H9 (cell line): ENCODE results near the gene UTP18. TPM values are rescaled to one million over a fixed set of nuclear protein-coding genes. Genes with fewer than 3 reads are reported as not detected.

Experiments
- DNase-seq: peaks from one replicate; pipeline ENCODE4 v3.0.0-alpha.2; 2017
- H2AFZ ChIP-seq: one replicate; pipeline ENCODE4 v1.6.1; 2013; ENCODE audit warnings: mild to moderate bottlenecking, low read length, control low read depth, moderate library complexity
- H2AK5ac ChIP-seq: 2 replicates; pipeline ENCODE4 v1.6.1; 2013; ENCODE audit warnings: low read length, control low read depth, mixed read lengths; ENCODE audit not compliant: insufficient read length
- H2BK120ac ChIP-seq: one replicate; pipeline ENCODE4 v1.6.1; 2013; ENCODE audit warnings: low read depth, mild to moderate bottlenecking, low read length, control low read depth, inconsistent platforms; ENCODE audit not compliant: poor library complexity, severe bottlenecking
- H2BK12ac ChIP-seq: 2 replicates; pipeline ENCODE4 v1.6.1; 2013; ENCODE audit warnings: low read length, control low read depth, mixed read lengths, low read depth; ENCODE audit not compliant: insufficient read length
- H2BK15ac ChIP-seq: 2 replicates; pipeline ENCODE4 v1.6.1; 2013; ENCODE audit warnings: low read depth, low read length, control low read depth
- H2BK20ac ChIP-seq: one replicate; pipeline ENCODE4 v1.6.1; 2013; ENCODE audit warnings: low read depth, mild to moderate bottlenecking, low read length, control low read depth, inconsistent platforms; ENCODE audit not compliant: poor library complexity, severe bottlenecking
- H2BK5ac ChIP-seq: 2 replicates; pipeline ENCODE4 v1.6.1; 2013; ENCODE audit warnings: low read length, control low read depth, mixed read lengths; ENCODE audit not compliant: insufficient read length
- H3K14ac ChIP-seq: 2 replicates; pipeline ENCODE4 v1.6.1; 2013; ENCODE audit warnings: low read length, control low read depth; ENCODE audit not compliant: insufficient read depth
- H3K18ac ChIP-seq: 2 replicates; pipeline ENCODE4 v1.6.1; 2013; ENCODE audit warnings: low read depth, mild to moderate bottlenecking, mixed read lengths, low read length, control low read depth; ENCODE audit not compliant: insufficient read length
- H3K23ac ChIP-seq: 2 replicates; pipeline ENCODE4 v1.6.1; 2013; ENCODE audit warnings: low read length, control low read depth, mixed read lengths, low read depth; ENCODE audit not compliant: insufficient read length
- H3K23me2 ChIP-seq: 2 replicates; pipeline ENCODE4 v1.6.1; 2013; ENCODE audit warnings: low read depth, mild to moderate bottlenecking, mixed read lengths, low read length, control low read depth; ENCODE audit not compliant: insufficient read length, poor library complexity, severe bottlenecking
- H3K27ac ChIP-seq: 2 replicates; pipeline ENCODE4 v1.5.1; 2013; ENCODE audit warnings: low read length, control low read depth, mixed read lengths, low read depth; ENCODE audit not compliant: insufficient read length
- H3K27me3 ChIP-seq: 2 replicates; pipeline ENCODE4 v1.6.1; 2013; ENCODE audit warnings: low read length, control low read depth, inconsistent platforms; ENCODE audit not compliant: insufficient read depth
- H3K4ac ChIP-seq: 2 replicates; pipeline ENCODE4 v1.6.1; 2013; ENCODE audit warnings: low read depth, mild to moderate bottlenecking, control low read depth, inconsistent platforms, low read length, moderate library complexity
- H3K4me1 ChIP-seq: 2 replicates; pipeline ENCODE4 v1.6.1; 2013; ENCODE audit warnings: low read length, control low read depth, inconsistent platforms; ENCODE audit not compliant: insufficient read depth
- H3K4me2 ChIP-seq: 2 replicates; pipeline ENCODE4 v1.6.1; 2013; ENCODE audit warnings: low read length, control low read depth, mixed read lengths; ENCODE audit not compliant: insufficient read length, insufficient read depth
- H3K56ac ChIP-seq: 2 replicates; pipeline ENCODE4 v1.6.1; 2013; ENCODE audit warnings: low read depth, mild to moderate bottlenecking, mixed read lengths, low read length, control low read depth; ENCODE audit not compliant: insufficient read length
- H3K79me1 ChIP-seq: 2 replicates; pipeline ENCODE4 v1.6.1; 2013; ENCODE audit warnings: low read depth, mild to moderate bottlenecking, moderate library complexity, low read length, control low read depth, inconsistent platforms; ENCODE audit not compliant: insufficient read depth, poor library complexity, severe bottlenecking
- H3K79me2 ChIP-seq: 2 replicates; pipeline ENCODE4 v1.6.1; 2013; ENCODE audit warnings: low read length, control low read depth, inconsistent platforms; ENCODE audit not compliant: insufficient read depth
- H3K9ac ChIP-seq: 2 replicates; pipeline ENCODE4 v1.6.1; 2013; ENCODE audit warnings: low read length, control low read depth, mixed read lengths; ENCODE audit not compliant: insufficient read length; ENCODE audit errors: extremely low read depth
- H3K9me3 ChIP-seq: one replicate; pipeline ENCODE4 v1.6.1; 2013; ENCODE audit warnings: low read depth, low read length, inconsistent platforms; ENCODE audit not compliant: control insufficient read depth
- H3T11ph ChIP-seq: one replicate; pipeline ENCODE4 v1.6.1; 2013; ENCODE audit warnings: mild to moderate bottlenecking, low read length, control low read depth, inconsistent platforms
- H4K20me1 ChIP-seq: one replicate; pipeline ENCODE4 v1.6.1; 2013; ENCODE audit not compliant: control insufficient read depth, insufficient read length, insufficient read depth
- H4K5ac ChIP-seq: 2 replicates; pipeline ENCODE4 v1.6.1; 2013; ENCODE audit warnings: low read depth, mild to moderate bottlenecking, mixed read lengths, low read length, control low read depth; ENCODE audit not compliant: insufficient read length
- H4K8ac ChIP-seq: replicated peaks from 2 replicates; pipeline ENCODE4 v1.6.1; 2013; ENCODE audit warnings: low read length, control low read depth, mixed read lengths, low read depth; ENCODE audit not compliant: insufficient read length
- H4K91ac ChIP-seq: 2 replicates; pipeline ENCODE4 v1.6.1; 2013; ENCODE audit warnings: low read depth, mild to moderate bottlenecking, moderate library complexity, mixed read lengths, low read length, control low read depth; ENCODE audit not compliant: insufficient read length
- H3K27ac Mint-ChIP-seq, 3 experiments: 2 replicates in 2 of 3; 3 replicates in 1 of 3; pipeline ENCODE4 v1.8.0; 2020 to 2021; ENCODE audit warnings: mixed read lengths in 3 of 3, mild to moderate bottlenecking in 1 of 3, moderate library complexity in 1 of 3
- H3K27me3 Mint-ChIP-seq: 2 replicates; pipeline ENCODE4 v1.8.0; 2021; ENCODE audit warnings: low read depth, mild to moderate bottlenecking, moderate library complexity, mixed read lengths
- H3K36me3 Mint-ChIP-seq, 3 experiments: 2 replicates in 2 of 3; 3 replicates in 1 of 3; pipeline ENCODE4 v1.8.0; 2020 to 2021; ENCODE audit warnings: low read depth in 3 of 3, mixed read lengths in 3 of 3; ENCODE audit not compliant: insufficient read depth in 1 of 3
- H3K4me1 Mint-ChIP-seq, 2 experiments: 2 replicates each; pipeline ENCODE4 v1.8.0; 2020; ENCODE audit warnings: mixed read lengths in 2 of 2
- H3K4me3 Mint-ChIP-seq, 2 experiments: 2 replicates in 1 of 2; 3 replicates in 1 of 2; pipeline ENCODE4 v1.8.0; 2020 to 2021; ENCODE audit warnings: mild to moderate bottlenecking in 2 of 2, mixed read lengths in 2 of 2, moderate library complexity in 1 of 2
- H3K9me3 Mint-ChIP-seq, 2 experiments: 2 replicates in 1 of 2; 3 replicates in 1 of 2; pipeline ENCODE4 v1.8.0; 2020; ENCODE audit warnings: mild to moderate bottlenecking in 2 of 2, mixed read lengths in 2 of 2, moderate library complexity in 1 of 2
- CTCF ChIP-seq: fragments of 200-600 bp; sonication (generic); conservative IDR thresholded peaks from 3 replicates; pipeline ENCODE4 v1.8.0; 2021; ENCODE audit warnings: antibody characterized with exemption, mild to moderate bottlenecking
- WGBS: extraction: QIAGEN DNeasy Blood & Tissue Kit; methylation state at CpG from one replicate; pipeline ENCODE4 v1.1.7; 2013; ENCODE audit warnings: missing lambda C conversion rate, low lambda C conversion rate, mixed read lengths; ENCODE audit not compliant: insufficient read length; ENCODE audit errors: extremely low coverage; 5-methylcytosine and 5-hydroxymethylcytosine counted together
- total RNA-seq: library from RNA; stranded (reverse); gene quantifications from 2 replicates; pipeline ENCODE4 v1.2.1, GENCODE V29; 2021

UTP18 gene
- total RNA-seq, 1 experiment from 2014 or later: 79.5 TPM

- H3K4me1 Mint-ChIP-seq: no peaks in the 10 kb centered on the region
- Histone ChIP-seq H3K27me3 (no peaks in the 10 kb centered on the region), H2AK5ac (no peak overlapping the region), H3K56ac (no peak overlapping the region), H3K79me1 (no peaks in the 10 kb centered on the region), H2BK20ac (no peak overlapping the region), H3K23me2 (no peaks in the 10 kb centered on the region), H4K5ac (no peak overlapping the region), H3K18ac (no peak overlapping the region), H4K8ac (no peak overlapping the region), H3K23ac (no peak overlapping the region), H4K20me1 (no peaks in the 10 kb centered on the region), H4K91ac (no peak overlapping the region), H3K4me1 (no peaks in the 10 kb centered on the region), H2BK12ac (no peak overlapping the region), H3K9me3 (no peaks in the 10 kb centered on the region), H2BK15ac (no peak overlapping the region), H3K9ac (no peak overlapping the region), H2AFZ (no peak overlapping the region), H3K4ac (no peak overlapping the region), H2BK120ac (no peak overlapping the region), H3K27ac (no peak overlapping the region), H3K14ac (no peak overlapping the region), H2BK5ac (no peak overlapping the region), H3K79me2 (peaks cover 9% of the 10 kb centered on the region; the same call in 1 of the 2 replicates), H3T11ph (no peak overlapping the region), H3K4me2 (no peak overlapping the region)
- H3K27me3 Mint-ChIP-seq: no peaks in the 10 kb centered on the region
- no peaks in the 10 kb centered on the region for H3K9me3 Mint-ChIP-seq
- H3K36me3 Mint-ChIP-seq: peaks cover 36 to 93% (median 80%) of the 10 kb centered on the region in 3 experiments; a peak in 6 of 7 replicates
- H3K4me3 Mint-ChIP-seq: no peak overlapping the region
- peak overlapping the region in 1 of 3 experiments; percentile 33; a peak in 1 of 7 replicates for H3K27ac Mint-ChIP-seq
- no peak for DNase-seq
- no CpG with 5 or more reads among the region's 6 CpGs for WGBS
- TF ChIP-seq CTCF: no peak
Observed at GRCh38 chr17:51269991-51270390, 9.6 kb downstream of the UTP18 start.
